Measurements from ENCODE around the gene HTR2C.

GRCh38 chrX:114583646-114584374, at the start of gene HTR2C:
- no peak for TF ChIP-seq SIN3A (IDR thresholded peaks at IDR 0.05; ENCODE audit: borderline replicate concordance, insufficient read depth, low read length)
- no peak for TF ChIP-seq POLR2AphosphoS5 (IDR thresholded peaks at IDR 0.05; ENCODE audit: low read depth, low read length)
- TF ChIP-seq REST (IDR thresholded peaks at IDR 0.05; ENCODE audit: insufficient read depth in 1 of 2, low read depth in 2 of 2, low read length in 2 of 2) = no peak
- no peak for TF ChIP-seq TAF1 (IDR thresholded peaks at IDR 0.05; ENCODE audit: borderline replicate concordance, insufficient read depth, low read length)
- TF ChIP-seq FOXP2 (optimal IDR thresholded peaks at IDR 0.05; ENCODE audit: borderline replicate concordance, extremely low read depth, extremely low read length, insufficient read depth) = no peak

Data from PFSK-1 (cell line).